K562 (cell line): ENCODE measurements around the gene SRCAP. TPM values are rescaled to one million over a fixed set of nuclear protein-coding genes. Genes with fewer than 3 reads are reported as not detected.
A peak's percentile ranks its signal among the peaks of the same experiment; 100 is the strongest.

Experiments used
- CBX5 ChIP-seq: IDR thresholded peaks from 2 replicates; pipeline ENCODE4 v1.6.1; 2014; ENCODE audit warnings: low read depth, borderline replicate concordance
- CTBP1 ChIP-seq: fragments of 450-650 bp; IDR thresholded peaks from 2 replicates; pipeline ENCODE4 v1.6.1; 2016; ENCODE audit warnings: borderline replicate concordance
- GABPA ChIP-seq: fragments of 200-800 bp; sonication (Bioruptor generic); conservative IDR thresholded peaks from 2 replicates; pipeline ENCODE4 v1.6.1; 2016; ENCODE audit warnings: low read depth, missing genetic modification characterization, missing compliant biosample characterization
- HNRNPK ChIP-seq: fragments of 200-400 bp; formaldehyde crosslinking; IDR thresholded peaks from one replicate; pipeline ENCODE4 v1.6.1; 2018; ENCODE audit warnings: mild to moderate bottlenecking, low read depth, low read length; ENCODE audit not compliant: poor library complexity, severe bottlenecking
- HOXB6 ChIP-seq: fragments of 250-450 bp; sonication (Bioruptor Pico); IDR thresholded peaks from 2 replicates; pipeline ENCODE4 v1.5.1; 2022; ENCODE audit warnings: mild to moderate bottlenecking, borderline replicate concordance
- MAFG ChIP-seq: fragments of 450-650 bp; conservative IDR thresholded peaks from 2 replicates; pipeline ENCODE4 v1.6.1; 2016; ENCODE audit warnings: missing genetic modification characterization, missing compliant biosample characterization
- MBD2 ChIP-seq: sonication (generic); IDR thresholded peaks from 2 replicates; pipeline ENCODE4 v1.6.1; 2016; ENCODE audit warnings: low read depth, borderline replicate concordance
- NCOA6 ChIP-seq: fragments of 450-650 bp; IDR thresholded peaks from 2 replicates; pipeline ENCODE4 v1.6.1; 2017; ENCODE audit warnings: mild to moderate bottlenecking
- NFE2L1 ChIP-seq: fragments of 450-650 bp; IDR thresholded peaks from 2 replicates; pipeline ENCODE4 v1.6.1; 2016; ENCODE audit warnings: missing genetic modification characterization, low read depth, mild to moderate bottlenecking, missing compliant biosample characterization, moderate library complexity, borderline replicate concordance
- PHF21A ChIP-seq: fragments of 450-650 bp; IDR thresholded peaks from 2 replicates; pipeline ENCODE4 v1.6.1; 2017; ENCODE audit warnings: low read depth, borderline replicate concordance
- POLR2H ChIP-seq: IDR thresholded peaks from 2 replicates; pipeline ENCODE4 v1.6.1; 2016; ENCODE audit warnings: missing genetic modification characterization, low read depth, mild to moderate bottlenecking, control low read depth, missing compliant biosample characterization, moderate library complexity
- PTRF ChIP-seq: fragments of 450-650 bp; IDR thresholded peaks from 2 replicates; pipeline ENCODE4 v1.6.1; 2016; ENCODE audit warnings: mild to moderate bottlenecking, missing genetic modification characterization, missing compliant biosample characterization
- RFX7 ChIP-seq: fragments of 250-450 bp; sonication (Bioruptor Pico); IDR thresholded peaks from 2 replicates; pipeline ENCODE4 v1.5.1; 2021; ENCODE audit warnings: mild to moderate bottlenecking
- SMAD3 ChIP-seq: fragments of 450-650 bp; formaldehyde crosslinking; conservative IDR thresholded peaks from 2 replicates; pipeline ENCODE4 v1.4.0; 2020; ENCODE audit warnings: mild to moderate bottlenecking
- SMAD4 ChIP-seq: fragments of 250-450 bp; sonication (Bioruptor Pico); conservative IDR thresholded peaks from 2 replicates; pipeline ENCODE4 v1.8.0; 2021; ENCODE audit warnings: inconsistent platforms, mild to moderate bottlenecking, moderate library complexity
- SNIP1 ChIP-seq: fragments of 450-650 bp; IDR thresholded peaks from 2 replicates; pipeline ENCODE4 v1.7.1; 2017; ENCODE audit warnings: low read depth, mild to moderate bottlenecking
- SRSF9 ChIP-seq: fragments of 200-400 bp; formaldehyde crosslinking; IDR thresholded peaks from 2 replicates; pipeline ENCODE4 v1.6.1; 2017; ENCODE audit warnings: low read depth, low read length, borderline replicate concordance
- TAF9B ChIP-seq: fragments of 450-650 bp; IDR thresholded peaks from 2 replicates; pipeline ENCODE4 v1.6.1; 2018; ENCODE audit warnings: mild to moderate bottlenecking; ENCODE audit not compliant: partially characterized antibody
- TBP ChIP-seq: optimal IDR thresholded peaks from 2 replicates; pipeline ENCODE3; 2011; ENCODE audit warnings: low read depth, low read length, improper control_type of control experiment
- THRAP3 ChIP-seq: fragments of 450-650 bp; IDR thresholded peaks from 2 replicates; pipeline ENCODE4 v1.6.1; 2016; ENCODE audit warnings: mild to moderate bottlenecking, inconsistent platforms, borderline replicate concordance
- ZNF253 ChIP-seq: fragments of 250-450 bp; sonication (Bioruptor Pico); conservative IDR thresholded peaks from 2 replicates; pipeline ENCODE4 v1.6.1; 2021; ENCODE audit warnings: mild to moderate bottlenecking
- ZNF41 ChIP-seq: fragments of 250-450 bp; sonication (Bioruptor Pico); conservative IDR thresholded peaks from 2 replicates; pipeline ENCODE4 v1.4.0; 2020; ENCODE audit warnings: mild to moderate bottlenecking
- ZNF76 ChIP-seq: fragments of 250-450 bp; sonication (Bioruptor Pico); IDR thresholded peaks from 2 replicates; pipeline ENCODE4 v1.4.0; 2020; ENCODE audit warnings: mild to moderate bottlenecking, moderate library complexity, borderline replicate concordance
- ZNF766 ChIP-seq: fragments of 200-800 bp; sonication (Bioruptor generic); conservative IDR thresholded peaks from 2 replicates; pipeline ENCODE4 v1.6.1; 2016; ENCODE audit warnings: missing genetic modification characterization, missing compliant biosample characterization
- ZNF77 ChIP-seq: fragments of 250-450 bp; sonication (Bioruptor Pico); IDR thresholded peaks from 2 replicates; pipeline ENCODE4 v1.5.0; 2020
- ZSCAN32 ChIP-seq: fragments of 450-650 bp; formaldehyde crosslinking; IDR thresholded peaks from 2 replicates; pipeline ENCODE4 v1.4.0; 2020; ENCODE audit warnings: mild to moderate bottlenecking, moderate library complexity
- polyA plus RNA-seq, 8 experiments: library from polyadenylated mRNA; depleted of rRNA in 4 of 8; stranded (reverse) in 5 of 8; unstranded in 3 of 8; fragments of >200 nt; fragmentation: Nextera tagmentation in 2 of 8; fragmentation: Illumina TruSeq in 1 of 8; extraction: Ambion mirVana in 2 of 8; extraction: Trizol in 1 of 8; gene quantifications; 2 replicates each; pipeline versions ENCODE4 v1.2.1 to v1.2.3, GENCODE V29; 2011 to 2014; ENCODE audit warnings: inconsistent platforms in 1 of 8, missing spikeins in 1 of 8
- total RNA-seq, 7 experiments: library from RNA; depleted of rRNA in 6 of 7; stranded (reverse); fragments of >200 nt in 6 of 7; fragmentation: Illumina TruSeq in 2 of 7; extraction: Trizol in 2 of 7; gene quantifications; 2 replicates each; pipeline versions ENCODE4 v1.2.1 to v1.2.3, GENCODE V29; 2011 to 2021; ENCODE audit warnings: low replicate concordance in 1 of 7
- TF ChIP-seq, protein P1 (sequence below): fragments of 450-650 bp; IDR thresholded peaks from 2 replicates; pipeline ENCODE4 v1.6.1; 2017; ENCODE audit warnings: antibody characterized with exemption
- TF ChIP-seq, protein P2 (sequence below): fragments of 450-650 bp; IDR thresholded peaks from 2 replicates; pipeline ENCODE4 v1.6.1; 2017; ENCODE audit warnings: mild to moderate bottlenecking, moderate library complexity

SRCAP gene
- total and polyA plus RNA-seq, 9 of the 15 experiments (the other 6 are each of a cell fraction or from before 2014, with no cell fraction given) = 0.21 to 62.6 (median 5.8) TPM

DNA sequence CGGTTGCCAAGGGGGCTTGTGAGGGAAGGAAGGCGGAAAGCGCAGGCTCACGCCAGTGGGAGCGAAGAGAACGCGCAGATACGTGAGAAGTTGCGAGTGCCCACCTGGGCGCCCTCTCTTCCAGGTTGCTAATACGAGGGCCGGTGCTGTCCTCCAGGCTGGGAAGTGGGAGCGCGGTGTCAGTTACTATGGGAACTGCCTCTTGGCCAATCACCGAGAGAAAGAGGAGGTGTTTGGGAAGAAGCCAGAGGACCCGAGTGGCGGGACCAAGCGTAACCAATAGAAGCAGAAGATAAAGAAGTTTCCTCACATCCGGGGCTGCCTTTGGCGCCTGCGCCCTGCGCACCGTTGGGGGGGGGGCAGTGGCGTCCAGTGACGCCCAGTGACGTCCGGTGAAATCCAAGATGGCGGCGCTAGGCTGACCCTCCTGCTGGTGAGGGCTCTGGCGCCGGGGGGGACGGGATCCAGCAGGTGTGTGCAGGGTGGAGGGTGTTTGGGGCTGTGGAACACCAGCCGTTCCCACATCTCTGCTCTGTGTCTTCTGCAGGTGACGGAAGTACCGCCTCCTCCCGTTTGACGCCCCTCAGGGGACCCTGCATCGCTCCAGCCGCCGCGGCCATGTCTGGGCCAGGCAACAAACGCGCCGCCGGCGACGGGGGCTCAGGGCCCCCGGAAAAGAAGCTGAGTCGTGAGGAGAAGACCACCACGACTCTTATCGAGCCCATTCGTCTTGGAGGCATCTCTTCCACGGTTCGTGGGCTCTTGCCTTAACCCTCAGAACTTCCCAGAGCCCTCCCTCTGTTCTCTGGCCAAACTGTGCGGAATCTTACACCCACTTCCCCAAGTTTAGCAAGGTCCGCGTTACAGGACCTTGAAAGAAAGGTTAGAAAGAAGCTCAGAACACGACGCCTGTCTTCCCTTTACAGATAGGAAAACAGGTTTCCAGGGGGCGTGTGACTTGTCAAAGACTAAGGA lies 63.2 kb downstream of the SRCAP start, which contains the start of the genes CFAP119 and RNF40 (continued):
- TF ChIP-seq, protein P1, sequence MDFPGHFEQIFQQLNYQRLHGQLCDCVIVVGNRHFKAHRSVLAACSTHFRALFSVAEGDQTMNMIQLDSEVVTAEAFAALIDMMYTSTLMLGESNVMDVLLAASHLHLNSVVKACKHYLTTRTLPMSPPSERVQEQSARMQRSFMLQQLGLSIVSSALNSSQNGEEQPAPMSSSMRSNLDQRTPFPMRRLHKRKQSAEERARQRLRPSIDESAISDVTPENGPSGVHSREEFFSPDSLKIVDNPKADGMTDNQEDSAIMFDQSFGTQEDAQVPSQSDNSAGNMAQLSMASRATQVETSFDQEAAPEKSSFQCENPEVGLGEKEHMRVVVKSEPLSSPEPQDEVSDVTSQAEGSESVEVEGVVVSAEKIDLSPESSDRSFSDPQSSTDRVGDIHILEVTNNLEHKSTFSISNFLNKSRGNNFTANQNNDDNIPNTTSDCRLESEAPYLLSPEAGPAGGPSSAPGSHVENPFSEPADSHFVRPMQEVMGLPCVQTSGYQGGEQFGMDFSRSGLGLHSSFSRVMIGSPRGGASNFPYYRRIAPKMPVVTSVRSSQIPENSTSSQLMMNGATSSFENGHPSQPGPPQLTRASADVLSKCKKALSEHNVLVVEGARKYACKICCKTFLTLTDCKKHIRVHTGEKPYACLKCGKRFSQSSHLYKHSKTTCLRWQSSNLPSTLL = no peak; the same call in 1 of the 2 replicates
- TF ChIP-seq NCOA6 (no peak), GABPA (tag) (peak; percentile 83), SMAD4 (CRISPR knock-in tag) (no peak), CTBP1 (0 out of 2 replicates have a peak, but pooled peaks have one; percentile 43), TAF9B (peak; percentile 91), HOXB6 (CRISPR knock-in tag) (no peak), NFE2L1 (tag) (no peak), RFX7 (CRISPR knock-in tag) (no peak), THRAP3 (no peak), SRSF9 (no peak), ZNF41 (CRISPR knock-in tag) (no peak), PHF21A (no peak), ZNF766 (CRISPR knock-in tag) (no peak), TBP (peak; percentile 71), ZNF77 (no peak), MBD2 (peak; percentile 36; the same call in 1 of the 2 replicates), CBX5 (no peak), PTRF (tag) (no peak), SNIP1 (no peak), HNRNPK (no peak), POLR2H (tag) (no peak), ZNF76 (CRISPR knock-in tag) (no peak), MAFG (tag) (no peak), ZNF253 (no peak), ZSCAN32 (CRISPR knock-in tag) (no peak), SMAD3 (no peak)
- TF ChIP-seq, protein P2, sequence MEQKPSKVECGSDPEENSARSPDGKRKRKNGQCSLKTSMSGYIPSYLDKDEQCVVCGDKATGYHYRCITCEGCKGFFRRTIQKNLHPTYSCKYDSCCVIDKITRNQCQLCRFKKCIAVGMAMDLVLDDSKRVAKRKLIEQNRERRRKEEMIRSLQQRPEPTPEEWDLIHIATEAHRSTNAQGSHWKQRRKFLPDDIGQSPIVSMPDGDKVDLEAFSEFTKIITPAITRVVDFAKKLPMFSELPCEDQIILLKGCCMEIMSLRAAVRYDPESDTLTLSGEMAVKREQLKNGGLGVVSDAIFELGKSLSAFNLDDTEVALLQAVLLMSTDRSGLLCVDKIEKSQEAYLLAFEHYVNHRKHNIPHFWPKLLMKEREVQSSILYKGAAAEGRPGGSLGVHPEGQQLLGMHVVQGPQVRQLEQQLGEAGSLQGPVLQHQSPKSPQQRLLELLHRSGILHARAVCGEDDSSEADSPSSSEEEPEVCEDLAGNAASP = no peak
